Activated CD4-positive, alpha-beta T cell treated with anti-CD3 and anti-CD28 coated beads, Interleukin-2, amount 50 U/mL, for 48 hours (primary cell): ENCODE measurements around the gene SSR3.

Source experiments
- DNase-seq, 2 experiments: peaks; one replicate each; pipeline ENCODE4 v3.0.0-alpha.2; 2020

Gene SSR3

DNA sequence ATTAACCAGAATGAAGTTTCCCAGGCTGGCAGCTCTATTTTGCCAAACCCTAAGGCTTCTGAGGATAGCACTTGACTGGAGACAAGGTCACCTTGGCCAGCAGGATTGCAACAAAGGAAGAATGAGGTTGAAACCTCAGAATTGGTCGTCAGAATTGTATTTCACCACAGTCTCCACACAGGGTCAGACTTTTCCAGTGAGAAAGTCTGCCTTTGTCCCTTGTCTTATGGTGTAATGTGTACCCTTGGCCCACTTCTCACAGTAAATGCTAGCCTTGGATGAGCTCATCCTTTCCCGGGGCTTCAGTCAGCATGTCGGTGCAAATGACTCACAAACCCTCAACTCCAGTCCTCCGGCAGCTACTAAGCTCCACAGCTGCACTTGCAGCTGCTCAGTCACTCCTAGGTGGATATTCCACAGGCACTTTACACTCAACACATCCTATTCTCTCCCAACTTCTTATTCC, 19.7 kb downstream of the SSR3 start:
- peak; percentile 18 to 37 for DNase-seq

- no peak for DNase-seq
These were observed 21.7 kb downstream of the SSR3 start for GRCh38 chr3:156533205-156533604.

- no peak for DNase-seq
These were observed 22.2 kb downstream of the SSR3 start for GRCh38 chr3:156532730-156533129.

DNA sequence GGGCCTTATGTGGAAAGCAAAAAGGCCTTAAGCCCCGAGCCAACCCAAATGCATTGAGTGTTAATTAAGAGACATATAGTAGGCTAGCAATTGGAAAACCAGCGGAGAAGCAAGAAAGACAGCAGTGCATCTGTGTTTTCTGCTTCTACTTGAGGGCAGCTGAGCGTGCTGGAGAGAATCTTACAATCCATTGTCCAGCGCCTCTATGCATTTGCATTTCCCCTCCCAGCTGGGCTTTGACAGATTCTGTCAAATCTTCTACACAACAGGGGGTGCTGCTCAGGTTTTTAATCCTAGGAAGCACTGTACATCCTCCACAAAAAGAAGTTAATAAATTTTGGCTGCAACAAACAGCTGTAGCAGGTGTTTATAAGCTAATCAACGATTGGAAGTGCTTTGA, 23.9 kb downstream of the SSR3 start:
- DNase-seq, result no peak

DNA sequence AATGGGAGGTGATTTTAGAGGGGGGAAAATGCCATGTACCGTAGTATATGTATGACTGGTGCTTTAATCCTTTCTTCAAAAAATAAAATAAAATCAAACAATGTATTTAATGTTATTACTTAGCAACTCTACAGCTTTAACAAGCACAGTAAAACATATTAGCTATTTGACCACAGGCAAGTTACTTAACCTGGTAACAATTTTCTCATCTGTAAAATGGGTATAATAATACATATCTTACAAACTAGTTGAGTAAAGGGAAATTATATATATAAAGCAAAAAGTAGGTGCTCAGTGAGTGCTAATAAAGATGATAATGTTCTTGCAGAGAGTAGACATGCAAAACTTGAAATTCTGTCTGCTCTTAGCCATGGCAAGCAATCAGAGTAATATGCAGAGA, 27.9 kb downstream of the SSR3 start:
- no peak for DNase-seq

GRCh38 chr3:156525808-156526207, 29.1 kb downstream of the SSR3 start:
- DNase-seq, result no peak

DNA sequence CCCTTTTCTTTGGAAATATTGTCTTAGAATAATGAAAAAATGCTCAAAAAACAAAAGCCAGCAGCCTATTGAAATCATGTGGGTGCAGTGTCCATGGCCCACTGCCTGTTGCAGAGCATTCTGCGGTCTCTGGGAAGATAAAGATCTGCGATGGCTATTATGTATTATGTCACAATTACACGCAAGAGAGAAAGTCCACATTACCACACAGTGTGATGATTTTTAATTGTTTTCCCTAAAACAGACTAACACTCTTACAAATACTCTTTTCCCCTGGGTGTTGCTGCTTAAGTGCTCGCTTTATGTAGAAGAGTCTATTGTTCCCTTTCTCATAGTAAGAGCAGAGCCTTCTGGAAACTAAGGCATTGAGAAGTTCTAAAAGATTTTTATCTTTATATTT, 32.2 kb downstream of the SSR3 start:
- no peak for DNase-seq

DNA sequence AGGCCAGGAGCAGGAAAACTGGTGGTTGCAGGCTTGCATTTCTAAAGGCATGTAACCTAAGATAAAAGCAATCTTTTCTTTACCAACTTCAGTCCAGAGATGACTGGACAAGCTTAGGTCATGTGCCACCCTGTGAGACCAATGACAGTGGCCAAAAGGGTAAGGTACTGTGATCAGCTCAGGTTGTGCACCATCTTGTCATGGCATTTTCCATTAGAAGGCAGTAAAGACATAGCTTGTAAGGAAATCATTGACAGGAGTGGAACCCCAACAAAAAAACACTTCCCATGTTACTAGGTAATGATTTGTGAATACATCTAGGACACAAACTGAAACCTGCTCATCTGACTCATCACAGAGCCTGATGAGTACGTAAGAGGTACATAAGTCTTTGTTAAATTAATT, 35.2 kb downstream of the SSR3 start:
- no peak for DNase-seq

- no peak for DNase-seq
These were observed 36.2 kb downstream of the SSR3 start for GRCh38 chr3:156518726-156519125.

GRCh38 chr3:156516961-156517360, 38.0 kb downstream of the SSR3 start:
- DNase-seq, result no peak

DNA sequence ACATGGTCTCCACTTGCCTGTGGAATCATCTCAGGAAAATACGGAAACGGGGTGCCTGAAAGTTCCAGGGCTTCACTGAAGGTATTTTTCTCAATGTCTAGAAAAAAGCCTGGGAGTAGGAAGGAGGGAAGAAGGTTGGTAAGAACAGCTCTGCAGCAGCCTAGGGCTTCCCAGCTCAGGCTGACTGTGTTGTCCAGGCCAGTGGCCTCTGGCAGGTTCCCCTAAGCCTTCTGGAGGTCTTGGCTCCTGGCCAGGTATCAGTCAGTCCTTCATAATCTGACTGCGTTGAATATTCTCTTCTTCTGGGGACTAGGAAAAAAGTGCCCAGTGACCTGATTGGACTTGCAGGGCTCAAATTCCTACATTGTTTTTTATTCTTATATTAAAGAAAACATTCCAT, 38.6 kb downstream of the SSR3 start:
- DNase-seq, result no peak

GRCh38 chr3:156513619-156514018, 41.3 kb downstream of the SSR3 start:
- no peak for DNase-seq

GRCh38 chr3:156511987-156512677, 42.8 kb downstream of the SSR3 start:
- no peak for DNase-seq

DNA sequence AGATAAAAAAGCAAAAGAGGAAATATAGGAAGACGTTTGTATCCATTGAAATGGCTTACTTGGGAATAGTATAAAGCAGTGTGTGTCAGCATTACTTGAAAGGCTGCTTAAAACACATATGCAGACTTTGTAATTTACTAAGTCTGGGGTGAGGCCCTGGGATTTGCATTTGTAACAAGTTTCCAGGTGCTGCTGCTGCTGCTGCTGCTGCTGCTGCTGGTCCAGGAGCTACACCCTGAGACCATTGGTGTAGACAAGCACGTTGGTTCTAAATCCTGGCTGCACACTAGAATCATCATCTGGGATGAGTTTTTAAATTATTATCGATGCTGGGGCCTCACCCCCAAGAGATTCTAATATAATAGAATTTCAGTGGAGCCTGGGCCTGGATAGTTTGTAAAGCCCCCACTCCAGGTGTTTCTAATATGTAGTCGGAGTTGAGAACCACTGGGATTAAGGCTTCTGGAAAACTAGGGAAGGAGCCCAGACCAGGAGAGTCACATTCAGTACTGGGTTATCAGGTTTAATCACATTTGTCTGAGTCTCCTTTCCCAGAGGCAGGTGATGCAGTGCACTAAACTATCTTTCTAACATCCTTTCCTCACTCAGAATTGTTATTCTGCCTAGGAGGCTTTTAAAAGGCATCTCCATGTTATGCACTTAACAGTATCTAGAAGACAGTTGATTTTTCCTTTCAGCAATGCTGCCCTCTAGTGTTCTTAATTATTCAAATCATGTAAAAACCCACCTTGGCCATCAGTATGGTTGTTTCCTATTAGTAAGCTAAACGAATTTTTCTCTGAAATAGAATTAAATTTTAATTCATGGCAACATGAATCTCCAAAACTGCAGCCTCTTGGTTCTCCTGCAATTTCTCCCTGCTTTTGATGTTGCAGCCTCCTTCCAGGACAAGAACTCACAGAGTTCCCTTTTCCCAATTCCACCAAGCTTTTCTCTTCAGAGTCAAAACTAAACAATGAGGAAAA, 45.4 kb downstream of the SSR3 start:
- DNase-seq, result no peak

DNA sequence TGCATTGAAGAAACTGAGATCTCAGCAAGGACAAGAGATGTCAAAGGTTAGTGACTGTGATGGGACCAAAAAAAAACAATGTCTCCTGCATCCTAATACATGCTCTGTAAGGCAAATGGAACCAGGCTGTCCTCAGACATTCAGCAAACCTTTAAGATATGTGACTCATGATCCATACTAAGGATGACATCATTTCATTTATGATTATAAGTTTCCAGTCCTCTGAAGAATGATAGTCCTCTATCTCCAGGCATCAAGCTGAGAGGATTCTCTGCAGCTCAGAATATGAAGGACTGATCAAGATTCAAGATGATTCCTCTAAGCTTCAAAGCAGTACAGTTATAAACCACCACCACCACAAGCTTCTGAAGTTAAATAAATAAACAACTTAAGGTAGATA, 47.6 kb downstream of the SSR3 start:
- DNase-seq, result no peak

DNA sequence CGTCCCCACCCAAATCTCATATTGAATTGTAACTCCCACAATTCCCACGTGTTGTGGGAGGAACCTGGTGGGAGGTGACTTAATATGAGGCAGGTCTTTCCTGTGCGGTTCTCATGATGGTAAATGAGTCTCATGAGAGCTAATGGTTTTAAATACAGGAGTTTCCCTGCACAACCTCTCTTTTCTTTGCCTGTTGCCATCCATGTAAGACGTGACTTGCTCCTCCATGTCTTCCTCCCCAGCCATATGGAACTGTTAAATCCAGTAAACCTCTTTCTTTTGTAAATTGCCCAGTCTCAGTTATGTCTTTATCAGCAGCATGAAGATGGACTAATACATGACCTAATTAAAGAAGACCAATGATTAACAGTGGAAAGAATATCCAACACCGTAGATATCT, 56.6 kb downstream of the SSR3 start:
- DNase-seq, result no peak

DNA sequence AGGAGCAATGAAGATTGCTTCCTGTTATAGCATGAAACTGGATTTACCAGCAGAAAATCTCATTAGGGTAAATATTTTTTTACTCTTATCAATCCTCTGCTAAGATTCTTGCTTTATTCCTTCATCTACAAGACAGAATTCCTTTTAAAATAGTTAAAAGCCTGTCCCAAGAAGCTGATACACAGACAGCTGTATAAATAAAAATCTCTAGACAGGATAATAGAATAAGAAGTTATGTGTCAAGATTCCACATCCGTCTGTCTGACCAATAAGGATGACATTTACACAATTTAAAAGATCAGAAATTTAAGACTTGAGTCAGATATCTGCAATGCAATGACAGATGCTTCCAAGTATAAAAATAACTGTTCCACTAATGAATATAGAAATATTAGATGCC, 57.6 kb downstream of the SSR3 start:
- no peak for DNase-seq

- no peak for DNase-seq
These were observed 59.1 kb downstream of the SSR3 start for GRCh38 chr3:156495816-156496215.

- no peak for DNase-seq
These were observed 61.0 kb downstream of the SSR3 start for GRCh38 chr3:156493887-156494286.

DNA sequence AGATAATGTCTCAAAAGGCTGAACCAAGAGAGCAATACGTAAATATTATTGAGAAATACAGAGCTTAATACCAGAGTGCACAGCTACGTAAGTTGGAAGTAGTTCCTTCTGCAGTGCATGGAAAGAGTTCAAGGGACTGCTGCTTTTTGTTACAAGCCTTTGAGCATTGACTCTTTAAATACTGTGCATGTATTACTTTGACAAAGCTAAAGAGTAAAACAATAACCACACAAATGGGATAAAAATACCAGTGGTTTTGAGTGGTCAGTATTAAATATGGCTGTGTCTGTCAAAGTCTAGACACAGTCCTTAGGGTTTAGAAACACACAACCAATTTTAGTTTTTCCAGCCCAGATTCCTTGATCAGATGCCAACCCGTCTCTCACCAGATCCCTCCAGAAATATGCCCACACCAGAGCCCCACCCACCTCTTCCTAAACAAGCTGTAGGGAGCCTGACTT, 62.1 kb downstream of the SSR3 start:
- no peak for DNase-seq

- no peak for DNase-seq
These were observed 63.7 kb downstream of the SSR3 start for GRCh38 chr3:156491192-156491591.
